Measurements from ENCODE around the gene MSRB2. TPM values are rescaled to one million over a fixed set of nuclear protein-coding genes. Genes with fewer than 3 reads are reported as not detected.

The MSRB2 gene
- 27.2 TPM for total RNA-seq

DNA sequence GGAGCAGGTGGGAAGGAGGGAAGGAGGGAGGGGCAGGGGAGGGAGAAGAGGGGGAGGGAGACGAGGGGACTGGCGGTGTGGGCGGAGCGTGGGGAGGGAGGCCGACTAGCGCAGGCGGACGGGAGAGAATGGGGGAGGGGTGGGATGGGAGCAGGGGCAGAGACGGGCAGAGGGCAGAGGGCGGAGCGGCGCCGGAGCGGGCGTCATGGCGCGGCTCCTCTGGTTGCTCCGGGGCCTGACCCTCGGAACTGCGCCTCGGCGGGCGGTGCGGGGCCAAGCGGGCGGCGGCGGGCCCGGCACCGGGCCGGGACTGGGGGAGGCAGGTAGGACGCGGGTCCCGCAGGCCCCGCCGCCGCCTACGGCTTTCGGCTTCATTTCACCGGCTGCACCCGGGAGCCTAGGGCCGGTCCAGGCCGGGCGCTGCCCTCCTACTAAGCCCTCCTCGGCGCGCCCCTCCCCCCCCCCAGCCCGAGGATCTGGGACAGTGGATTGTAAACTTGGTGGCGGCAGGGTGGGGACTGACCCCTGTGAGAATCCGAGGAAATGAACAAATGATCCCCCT lies at the start of gene MSRB2:
MSRB2 (plus strand) TSS at position 176 of the 562 bp plus-strand sequence; CDS start at position 206, 30 bp downstream.

Small RNA genes within 50 kb of the gene (small RNA-seq; reads per million reads assigned to genes)
- not detected for gene RF00561

Other genes starting within 250 kb of the MSRB2 start
- 16.4 TPM for gene ARMC3, start 167.5 kb upstream of the MSRB2 start, total RNA-seq
- gene PTF1A, start 96.7 kb downstream of the MSRB2 start, total RNA-seq = not detected
- 1.2 TPM for gene C10orf67, start 249.2 kb downstream of the MSRB2 start, total RNA-seq